HepG2 (cell line): ENCODE data around the gene FAM181A. TPM values are rescaled to one million over a fixed set of nuclear protein-coding genes. Genes with fewer than 3 reads are reported as not detected.
A peak's percentile ranks its signal among the peaks of the same experiment; 100 is the strongest.

Experiments
- ATF1 ChIP-seq: IDR thresholded peaks from 2 replicates; pipeline ENCODE4 v1.6.1; 2016; ENCODE audit warnings: mild to moderate bottlenecking, control low read depth
- CAMTA2 ChIP-seq: sonication (generic); formaldehyde crosslinking; IDR thresholded peaks from 2 replicates; pipeline ENCODE4 v1.4.0; 2020; ENCODE audit warnings: mild to moderate bottlenecking, missing genetic modification reagents, borderline replicate concordance
- ELF4 ChIP-seq: sonication (generic); formaldehyde crosslinking; IDR thresholded peaks from 2 replicates; pipeline ENCODE4 v1.5.0; 2020; ENCODE audit warnings: missing genetic modification reagents, mild to moderate bottlenecking, moderate library complexity, borderline replicate concordance
- GABPB1 ChIP-seq: IDR thresholded peaks from 2 replicates; pipeline ENCODE4 v1.6.1; 2016; ENCODE audit warnings: mild to moderate bottlenecking, missing genetic modification reagents, moderate library complexity, missing compliant biosample characterization
- KDM4B ChIP-seq: sonication (generic); formaldehyde crosslinking; IDR thresholded peaks from 2 replicates; pipeline ENCODE4 v1.4.0; 2020; ENCODE audit warnings: missing genetic modification reagents
- MATR3 ChIP-seq: sonication (generic); formaldehyde crosslinking; IDR thresholded peaks from 2 replicates; pipeline ENCODE4 v1.4.0; 2020; ENCODE audit warnings: missing genetic modification reagents
- MEIS1 ChIP-seq: sonication (generic); formaldehyde crosslinking; IDR thresholded peaks from 2 replicates; pipeline ENCODE4 v1.9.0; 2021; ENCODE audit warnings: mild to moderate bottlenecking, missing genetic modification reagents, moderate library complexity, borderline replicate concordance
- MEIS2 ChIP-seq: sonication (generic); formaldehyde crosslinking; IDR thresholded peaks from 2 replicates; pipeline ENCODE4 v1.9.0; 2021; ENCODE audit warnings: mild to moderate bottlenecking, missing genetic modification reagents
- MTF1 ChIP-seq: sonication (generic); formaldehyde crosslinking; IDR thresholded peaks from 2 replicates; pipeline ENCODE4 v1.5.0; 2020; ENCODE audit warnings: missing genetic modification reagents
- MYC ChIP-seq: sonication (generic); formaldehyde crosslinking; IDR thresholded peaks from 2 replicates; pipeline ENCODE4 v1.9.0; 2021; ENCODE audit warnings: missing genetic modification reagents, borderline replicate concordance
- NBN ChIP-seq: fragments of 450-650 bp; conservative IDR thresholded peaks from 2 replicates; pipeline ENCODE4 v1.6.1; 2017
- RAD51 ChIP-seq: fragments of 450-650 bp; IDR thresholded peaks from 2 replicates; pipeline ENCODE4 v1.6.1; 2016; ENCODE audit warnings: borderline replicate concordance
- RARG ChIP-seq: sonication (generic); formaldehyde crosslinking; IDR thresholded peaks from 2 replicates; pipeline ENCODE4 v1.4.0; 2020; ENCODE audit warnings: low read depth, mild to moderate bottlenecking, missing genetic modification reagents
- RBFOX2 ChIP-seq: fragments of 200-400 bp; formaldehyde crosslinking; IDR thresholded peaks from 2 replicates; pipeline ENCODE4 v1.6.1; 2017; ENCODE audit warnings: low read depth, mild to moderate bottlenecking, low read length
- SOX13 ChIP-seq, 3 experiments: fragments of 450-650 bp in 1 of 3; sonication (generic) in 1 of 3; formaldehyde crosslinking in 1 of 3; IDR thresholded peaks in 2 of 3; conservative IDR thresholded peaks in 1 of 3; 2 replicates each; pipeline versions ENCODE4 v1.5.0 to v1.6.1; 2016 to 2020; ENCODE audit warnings: antibody characterized with exemption in 1 of 3, mild to moderate bottlenecking in 1 of 3, missing compliant biosample characterization in 1 of 3, missing genetic modification reagents in 1 of 3, moderate library complexity in 1 of 3
- SP5 ChIP-seq: IDR thresholded peaks from 2 replicates; pipeline ENCODE4 v1.6.1; 2016; ENCODE audit warnings: low read depth, borderline replicate concordance
- SRSF1 ChIP-seq: fragments of 200-400 bp; formaldehyde crosslinking; optimal IDR thresholded peaks from 2 replicates; pipeline ENCODE3; 2017; ENCODE audit warnings: mild to moderate bottlenecking, low read depth, low read length, moderate library complexity
- SRSF4 ChIP-seq: fragments of 200-400 bp; formaldehyde crosslinking; IDR thresholded peaks from one replicate; pipeline ENCODE4 v1.6.1; 2018; ENCODE audit warnings: mild to moderate bottlenecking, low read depth, low read length, moderate library complexity; ENCODE audit not compliant: poor library complexity, severe bottlenecking
- U2AF2 ChIP-seq: fragments of 200-400 bp; formaldehyde crosslinking; IDR thresholded peaks from 2 replicates; pipeline ENCODE4 v1.6.1; 2017; ENCODE audit warnings: low read depth, mild to moderate bottlenecking, low read length
- ZBTB7B ChIP-seq: sonication (generic); formaldehyde crosslinking; IDR thresholded peaks from 2 replicates; pipeline ENCODE4 v1.4.0; 2020; ENCODE audit warnings: missing genetic modification reagents
- ZFP1 ChIP-seq: IDR thresholded peaks from 2 replicates; pipeline ENCODE4 v1.6.1; 2016
- ZNF136 ChIP-seq: sonication (generic); formaldehyde crosslinking; IDR thresholded peaks from 2 replicates; pipeline ENCODE4 v1.8.1; 2022; ENCODE audit warnings: low read depth, mild to moderate bottlenecking, moderate library complexity, missing genetic modification reagents
- ZNF282 ChIP-seq: fragments of 450-650 bp; IDR thresholded peaks from 2 replicates; pipeline ENCODE4 v1.6.1; 2018; ENCODE audit not compliant: partially characterized antibody
- ZNF331 ChIP-seq: sonication (generic); formaldehyde crosslinking; IDR thresholded peaks from 2 replicates; pipeline ENCODE4 v1.4.0; 2020; ENCODE audit warnings: missing genetic modification reagents
- ZNF350 ChIP-seq: sonication (generic); formaldehyde crosslinking; IDR thresholded peaks from 2 replicates; pipeline ENCODE4 v1.4.0; 2020; ENCODE audit warnings: mild to moderate bottlenecking, low read depth, missing genetic modification reagents, borderline replicate concordance
- ZNF878 ChIP-seq: sonication (generic); formaldehyde crosslinking; IDR thresholded peaks from 2 replicates; pipeline ENCODE4 v1.8.1; 2023; ENCODE audit warnings: mild to moderate bottlenecking, missing genetic modification reagents, moderate library complexity
- polyA plus RNA-seq, 8 experiments: library from polyadenylated mRNA; depleted of rRNA in 3 of 8; stranded (reverse) in 7 of 8; unstranded in 1 of 8; fragments of >200 nt; fragmentation: Illumina TruSeq in 4 of 8; extraction: Trizol in 4 of 8; gene quantifications; 2 replicates each; pipeline versions ENCODE4 v1.2.1 to v1.2.3, GENCODE V29; 2011 to 2016; ENCODE audit warnings: low read depth in 4 of 8, missing spikeins in 1 of 8, mixed read lengths in 1 of 8; ENCODE audit not compliant: insufficient read depth in 1 of 8
- total RNA-seq, 5 experiments: library from RNA; depleted of rRNA; stranded (reverse); fragments of >200 nt; fragmentation: Illumina TruSeq; extraction: Trizol; gene quantifications; 2 replicates each; pipeline ENCODE4 v1.2.3, GENCODE V29; 2016; ENCODE audit warnings: low read depth in 1 of 5
- TF ChIP-seq, protein P1 (sequence below): sonication (generic); formaldehyde crosslinking; IDR thresholded peaks from 2 replicates; pipeline ENCODE4 v1.8.0; 2022; ENCODE audit warnings: low read depth, missing genetic modification reagents
- TF ChIP-seq, protein P2 (sequence below): sonication (generic); formaldehyde crosslinking; IDR thresholded peaks from 2 replicates; pipeline ENCODE4 v1.5.0; 2020; ENCODE audit warnings: missing genetic modification reagents
- TF ChIP-seq, protein P3 (sequence below): sonication (generic); formaldehyde crosslinking; IDR thresholded peaks from 2 replicates; pipeline ENCODE4 v1.4.0; 2020; ENCODE audit warnings: missing genetic modification reagents

Gene FAM181A
- total and polyA plus RNA-seq, 2 of the 13 experiments (the other 11 are each of a cell fraction or from before 2014, with no cell fraction given), result 1.1 to 1.5 TPM

DNA sequence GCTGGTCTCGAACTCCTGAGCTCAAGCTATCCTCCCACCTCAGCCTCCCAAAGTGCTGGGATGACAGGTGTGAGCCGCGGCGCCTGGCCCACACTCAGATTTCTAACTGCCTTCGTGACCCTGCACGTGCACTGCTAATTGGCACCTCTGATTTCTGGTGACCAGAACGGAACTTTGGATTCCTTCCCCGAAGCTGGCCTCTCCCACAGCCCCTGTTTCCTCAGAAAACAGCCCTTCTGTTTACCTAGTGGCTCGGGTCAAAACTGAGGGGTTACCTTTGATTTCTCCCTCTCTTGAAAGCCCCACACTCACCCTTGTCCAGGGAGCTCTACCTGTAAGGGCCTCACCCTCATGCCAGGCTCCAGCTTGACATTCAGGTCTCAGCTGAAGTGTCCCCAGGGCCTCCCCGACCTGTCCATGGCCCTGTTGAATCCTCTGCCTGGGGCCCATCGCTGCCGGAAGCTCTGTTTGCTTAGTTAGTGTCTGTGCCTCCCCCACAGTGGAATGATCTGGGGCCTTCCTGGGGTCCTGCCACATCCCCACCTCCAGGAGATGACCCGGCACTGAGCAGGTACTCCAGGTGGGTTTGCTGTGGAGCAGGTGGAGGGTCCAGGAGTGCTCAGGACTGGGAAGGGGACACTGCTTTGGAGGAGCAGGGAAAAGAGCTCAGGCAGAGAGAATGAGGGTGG lies 24.4 kb upstream of the FAM181A start (continued):
- TF ChIP-seq SRSF4, result no peak
- TF ChIP-seq ZNF136 (CRISPR knock-in tag), result no peak
- TF ChIP-seq MATR3 (CRISPR knock-in tag), result no peak
- no peak for TF ChIP-seq KDM4B (CRISPR knock-in tag)
- no peak for TF ChIP-seq MEIS1 (CRISPR knock-in tag)
- TF ChIP-seq NBN, result no peak
- no peak for TF ChIP-seq CAMTA2 (CRISPR knock-in tag)
- no peak for TF ChIP-seq ZFP1 (CRISPR knock-in tag)
- peak; percentile 67 for TF ChIP-seq ZBTB7B (CRISPR knock-in tag)
- no peak for TF ChIP-seq RARG (CRISPR knock-in tag)
- no peak for TF ChIP-seq ATF1
- no peak for TF ChIP-seq U2AF2
- TF ChIP-seq, protein P1, sequence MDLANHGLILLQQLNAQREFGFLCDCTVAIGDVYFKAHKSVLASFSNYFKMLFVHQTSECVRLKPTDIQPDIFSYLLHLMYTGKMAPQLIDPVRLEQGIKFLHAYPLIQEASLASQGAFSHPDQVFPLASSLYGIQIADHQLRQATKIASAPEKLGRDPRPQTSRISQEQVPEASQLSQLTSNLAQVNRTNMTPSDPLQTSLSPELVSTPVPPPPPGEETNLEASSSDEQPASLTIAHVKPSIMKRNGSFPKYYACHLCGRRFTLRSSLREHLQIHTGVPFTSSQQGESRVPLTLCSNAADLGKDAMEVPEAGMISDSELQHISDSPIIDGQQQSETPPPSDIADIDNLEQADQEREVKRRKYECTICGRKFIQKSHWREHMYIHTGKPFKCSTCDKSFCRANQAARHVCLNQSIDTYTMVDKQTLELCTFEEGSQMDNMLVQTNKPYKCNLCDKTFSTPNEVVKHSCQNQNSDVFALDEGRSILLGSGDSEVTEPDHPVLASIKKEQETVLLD, result no peak
- TF ChIP-seq ZNF878 (CRISPR knock-in tag), result no peak
- TF ChIP-seq RAD51, result no peak
- 0 out of 2 replicates have a peak, but pooled peaks have one; percentile 24 for TF ChIP-seq SOX13 (IDR thresholded peaks at IDR 0.05)
- peak in 1 of 2 experiments; percentile 64; a peak in 1 of 4 replicates for TF ChIP-seq SOX13 (CRISPR knock-in tag; conservative IDR thresholded peaks at IDR 0.05 in 1 of 2, IDR thresholded peaks at IDR 0.05 in 1 of 2)
- TF ChIP-seq SRSF1, result no peak
- TF ChIP-seq, protein P2, sequence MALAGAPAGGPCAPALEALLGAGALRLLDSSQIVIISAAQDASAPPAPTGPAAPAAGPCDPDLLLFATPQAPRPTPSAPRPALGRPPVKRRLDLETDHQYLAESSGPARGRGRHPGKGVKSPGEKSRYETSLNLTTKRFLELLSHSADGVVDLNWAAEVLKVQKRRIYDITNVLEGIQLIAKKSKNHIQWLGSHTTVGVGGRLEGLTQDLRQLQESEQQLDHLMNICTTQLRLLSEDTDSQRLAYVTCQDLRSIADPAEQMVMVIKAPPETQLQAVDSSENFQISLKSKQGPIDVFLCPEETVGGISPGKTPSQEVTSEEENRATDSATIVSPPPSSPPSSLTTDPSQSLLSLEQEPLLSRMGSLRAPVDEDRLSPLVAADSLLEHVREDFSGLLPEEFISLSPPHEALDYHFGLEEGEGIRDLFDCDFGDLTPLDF (CRISPR knock-in tag), result no peak
- peak; percentile 46; the same call in 1 of the 2 replicates for TF ChIP-seq MYC
- no peak for TF ChIP-seq ELF4 (CRISPR knock-in tag)
- no peak for TF ChIP-seq ZNF282
- TF ChIP-seq, protein P3, sequence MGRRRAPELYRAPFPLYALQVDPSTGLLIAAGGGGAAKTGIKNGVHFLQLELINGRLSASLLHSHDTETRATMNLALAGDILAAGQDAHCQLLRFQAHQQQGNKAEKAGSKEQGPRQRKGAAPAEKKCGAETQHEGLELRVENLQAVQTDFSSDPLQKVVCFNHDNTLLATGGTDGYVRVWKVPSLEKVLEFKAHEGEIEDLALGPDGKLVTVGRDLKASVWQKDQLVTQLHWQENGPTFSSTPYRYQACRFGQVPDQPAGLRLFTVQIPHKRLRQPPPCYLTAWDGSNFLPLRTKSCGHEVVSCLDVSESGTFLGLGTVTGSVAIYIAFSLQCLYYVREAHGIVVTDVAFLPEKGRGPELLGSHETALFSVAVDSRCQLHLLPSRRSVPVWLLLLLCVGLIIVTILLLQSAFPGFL, result no peak
- no peak for TF ChIP-seq SP5 (CRISPR knock-in tag)
- TF ChIP-seq ZNF350 (CRISPR knock-in tag), result peak; percentile 68
- TF ChIP-seq ZNF331 (CRISPR knock-in tag), result peak; percentile 58
- TF ChIP-seq GABPB1 (CRISPR knock-in tag), result peak; percentile 45
- peak; percentile 58; the same call in 1 of the 2 replicates for TF ChIP-seq MEIS2 (CRISPR knock-in tag)
- 0 out of 2 replicates have a peak, but pooled peaks have one; percentile 34 for TF ChIP-seq RBFOX2
- TF ChIP-seq MTF1 (CRISPR knock-in tag), result peak; percentile 75; the same call in 1 of the 2 replicates
